ENCODE data around the gene COX19. TPM values are rescaled to one million over a fixed set of nuclear protein-coding genes. Genes with fewer than 3 reads are reported as not detected.
"Not testable (repeated sequence)": the region's sequence is repeated elsewhere in the genome, so short reads cannot be mapped to it uniquely, and the experiment has no call there.

Gene COX19
- polyA plus RNA-seq, 1 donor from 2014 or later = 16.0 TPM

DNA sequence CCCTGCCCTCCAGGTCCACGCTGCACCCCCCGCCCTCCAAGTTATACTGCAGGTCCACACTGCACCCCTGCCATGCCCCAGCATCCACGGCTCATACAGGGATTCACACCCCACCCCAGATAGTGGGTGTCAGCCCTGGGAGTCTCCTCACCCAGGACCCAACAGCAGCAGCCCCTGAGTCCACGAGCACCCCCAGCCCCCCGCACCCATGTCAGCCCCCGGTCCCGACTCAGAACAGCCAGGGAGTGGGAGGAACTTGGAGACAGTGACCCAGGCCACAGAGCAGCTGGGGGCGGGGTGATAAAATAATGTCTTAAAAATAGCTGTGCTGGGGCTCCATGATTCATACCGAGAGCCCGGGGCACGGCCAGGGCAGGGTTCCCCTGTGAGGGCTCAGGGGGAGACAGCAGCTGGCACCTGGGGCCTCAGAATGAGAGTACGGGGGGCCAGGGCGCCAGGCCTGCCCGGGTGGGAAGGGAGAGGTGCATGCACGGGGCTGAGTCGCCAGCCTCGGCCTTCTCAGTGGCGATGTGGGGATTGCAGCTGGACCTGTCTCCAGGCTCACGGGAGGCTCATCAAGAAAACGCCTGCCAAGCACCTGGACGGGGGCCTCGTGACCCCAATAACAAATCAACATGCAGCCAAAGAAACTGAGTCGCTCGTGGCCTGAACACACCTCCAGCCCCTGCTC lies 50.7 kb downstream of the COX19 start:
- Histone ChIP-seq H3K9me3 (ENCODE audit: low read length) (no peaks in the 10 kb centered on the region), H3K27ac (ENCODE audit: low read length) (no peak overlapping the region), H4K20me1 (ENCODE audit: insufficient read depth) (no peaks in the 10 kb centered on the region), H3K4me2 (ENCODE audit: low read length) (no peak overlapping the region), H3K27me3 (ENCODE audit: insufficient read depth, low read depth, low read length) (no peaks in the 10 kb centered on the region), H3K4me3 (ENCODE audit: low read length) (no peak overlapping the region), H3F3A (ENCODE audit: insufficient read depth, low read length, poor library complexity, severe bottlenecking) (no peaks in the 10 kb centered on the region), H3K36me3 (ENCODE audit: insufficient read depth, low read length) (no peaks in the 10 kb centered on the region), H3K79me2 (replicated peaks; ENCODE audit: insufficient read depth, low read length) (no peaks in the 10 kb centered on the region), H3K9ac (ENCODE audit: low read length) (no peak overlapping the region), H3K9me2 (ENCODE audit: insufficient read depth, low read length) (no peaks in the 10 kb centered on the region), H2AFZ (ENCODE audit: low read depth, low read length) (no peak overlapping the region)
- TF ChIP-seq MXI1 (conservative IDR thresholded peaks at IDR 0.05; ENCODE audit: poor library complexity, severe bottlenecking) (no peak), EP300 (conservative IDR thresholded peaks at IDR 0.05; ENCODE audit: poor library complexity, severe bottlenecking) (no peak), POLR2AphosphoS5 (IDR thresholded peaks at IDR 0.05) (no peak), EZH2 (IDR thresholded peaks at IDR 0.05; ENCODE audit: borderline replicate concordance, insufficient read depth, low read length, poor library complexity, severe bottlenecking) (no peak), TAF1 (IDR thresholded peaks at IDR 0.05; ENCODE audit: low read depth) (no peak), SMC3 (conservative IDR thresholded peaks at IDR 0.05; ENCODE audit: poor library complexity) (no peak), RAD21 (conservative IDR thresholded peaks at IDR 0.05) (no peak)
- TF ChIP-seq, protein P1, sequence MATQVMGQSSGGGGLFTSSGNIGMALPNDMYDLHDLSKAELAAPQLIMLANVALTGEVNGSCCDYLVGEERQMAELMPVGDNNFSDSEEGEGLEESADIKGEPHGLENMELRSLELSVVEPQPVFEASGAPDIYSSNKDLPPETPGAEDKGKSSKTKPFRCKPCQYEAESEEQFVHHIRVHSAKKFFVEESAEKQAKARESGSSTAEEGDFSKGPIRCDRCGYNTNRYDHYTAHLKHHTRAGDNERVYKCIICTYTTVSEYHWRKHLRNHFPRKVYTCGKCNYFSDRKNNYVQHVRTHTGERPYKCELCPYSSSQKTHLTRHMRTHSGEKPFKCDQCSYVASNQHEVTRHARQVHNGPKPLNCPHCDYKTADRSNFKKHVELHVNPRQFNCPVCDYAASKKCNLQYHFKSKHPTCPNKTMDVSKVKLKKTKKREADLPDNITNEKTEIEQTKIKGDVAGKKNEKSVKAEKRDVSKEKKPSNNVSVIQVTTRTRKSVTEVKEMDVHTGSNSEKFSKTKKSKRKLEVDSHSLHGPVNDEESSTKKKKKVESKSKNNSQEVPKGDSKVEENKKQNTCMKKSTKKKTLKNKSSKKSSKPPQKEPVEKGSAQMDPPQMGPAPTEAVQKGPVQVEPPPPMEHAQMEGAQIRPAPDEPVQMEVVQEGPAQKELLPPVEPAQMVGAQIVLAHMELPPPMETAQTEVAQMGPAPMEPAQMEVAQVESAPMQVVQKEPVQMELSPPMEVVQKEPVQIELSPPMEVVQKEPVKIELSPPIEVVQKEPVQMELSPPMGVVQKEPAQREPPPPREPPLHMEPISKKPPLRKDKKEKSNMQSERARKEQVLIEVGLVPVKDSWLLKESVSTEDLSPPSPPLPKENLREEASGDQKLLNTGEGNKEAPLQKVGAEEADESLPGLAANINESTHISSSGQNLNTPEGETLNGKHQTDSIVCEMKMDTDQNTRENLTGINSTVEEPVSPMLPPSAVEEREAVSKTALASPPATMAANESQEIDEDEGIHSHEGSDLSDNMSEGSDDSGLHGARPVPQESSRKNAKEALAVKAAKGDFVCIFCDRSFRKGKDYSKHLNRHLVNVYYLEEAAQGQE (IDR thresholded peaks at IDR 0.05; ENCODE audit: borderline replicate concordance) = no peak
- TF ChIP-seq, protein P2, sequence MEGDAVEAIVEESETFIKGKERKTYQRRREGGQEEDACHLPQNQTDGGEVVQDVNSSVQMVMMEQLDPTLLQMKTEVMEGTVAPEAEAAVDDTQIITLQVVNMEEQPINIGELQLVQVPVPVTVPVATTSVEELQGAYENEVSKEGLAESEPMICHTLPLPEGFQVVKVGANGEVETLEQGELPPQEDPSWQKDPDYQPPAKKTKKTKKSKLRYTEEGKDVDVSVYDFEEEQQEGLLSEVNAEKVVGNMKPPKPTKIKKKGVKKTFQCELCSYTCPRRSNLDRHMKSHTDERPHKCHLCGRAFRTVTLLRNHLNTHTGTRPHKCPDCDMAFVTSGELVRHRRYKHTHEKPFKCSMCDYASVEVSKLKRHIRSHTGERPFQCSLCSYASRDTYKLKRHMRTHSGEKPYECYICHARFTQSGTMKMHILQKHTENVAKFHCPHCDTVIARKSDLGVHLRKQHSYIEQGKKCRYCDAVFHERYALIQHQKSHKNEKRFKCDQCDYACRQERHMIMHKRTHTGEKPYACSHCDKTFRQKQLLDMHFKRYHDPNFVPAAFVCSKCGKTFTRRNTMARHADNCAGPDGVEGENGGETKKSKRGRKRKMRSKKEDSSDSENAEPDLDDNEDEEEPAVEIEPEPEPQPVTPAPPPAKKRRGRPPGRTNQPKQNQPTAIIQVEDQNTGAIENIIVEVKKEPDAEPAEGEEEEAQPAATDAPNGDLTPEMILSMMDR (IDR thresholded peaks at IDR 0.05; ENCODE audit: poor library complexity, severe bottlenecking) = no peak

DNA sequence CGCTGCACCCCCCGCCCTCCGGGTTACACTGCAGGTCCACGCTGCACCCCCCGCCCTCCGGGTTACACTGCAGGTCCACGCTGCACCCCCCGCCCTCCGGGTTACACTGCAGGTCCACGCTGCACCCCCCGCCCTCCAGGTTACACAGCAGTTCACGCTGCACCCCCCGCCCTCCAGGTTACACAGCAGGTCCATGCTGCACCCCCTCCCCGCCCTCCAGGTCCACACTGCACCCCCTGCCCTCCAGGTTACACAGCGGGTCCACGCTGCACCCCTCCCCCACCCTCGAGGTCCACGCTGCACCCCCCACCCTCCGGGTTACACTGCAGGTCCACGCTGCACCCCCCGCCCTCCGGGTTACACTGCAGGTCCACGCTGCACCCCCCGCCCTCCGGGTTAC lies 51.3 kb downstream of the COX19 start:
- H3K9me3 ChIP-seq (ENCODE audit: low read length); H2AFZ ChIP-seq (ENCODE audit: low read depth, low read length); H4K20me1 ChIP-seq (ENCODE audit: insufficient read depth); H3K4me2 ChIP-seq (ENCODE audit: low read length); H3K9ac ChIP-seq (ENCODE audit: low read length); H3K4me3 ChIP-seq (ENCODE audit: low read length); H3F3A ChIP-seq (ENCODE audit: insufficient read depth, low read length, poor library complexity, severe bottlenecking); H3K9me2 ChIP-seq (ENCODE audit: insufficient read depth, low read length); H3K27me3 ChIP-seq (ENCODE audit: insufficient read depth, low read depth, low read length); H3K36me3 ChIP-seq (ENCODE audit: insufficient read depth, low read length); H3K27ac ChIP-seq (ENCODE audit: low read length); H3K79me2 ChIP-seq (replicated peaks; ENCODE audit: insufficient read depth, low read length): not testable (repeated sequence)

Data from neural cell (in vitro differentiated cells).